ENCODE results near the gene HES6.

Gene HES6

DNA sequence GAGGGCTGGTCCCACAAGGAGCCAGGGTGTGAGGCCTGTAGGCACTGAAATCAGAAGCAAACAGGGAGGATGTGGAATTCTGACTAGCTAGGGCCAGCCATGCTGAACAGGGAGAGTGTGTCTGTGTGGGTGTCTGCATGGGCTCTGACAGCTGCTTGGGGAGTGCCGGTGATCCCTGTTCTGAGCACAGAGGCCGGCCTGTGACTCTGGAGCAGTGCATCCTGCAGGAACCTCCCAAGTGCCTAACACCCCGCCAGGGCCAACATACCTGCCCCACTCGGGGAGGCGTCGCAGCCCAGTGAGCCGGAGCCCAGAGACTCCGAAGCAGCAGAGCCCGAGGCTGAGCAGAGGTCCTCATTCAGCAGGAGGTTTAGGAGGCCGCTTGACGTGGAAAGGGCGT lies 11.5 kb upstream of the HES6 start:
- no peak for ATAC-seq (ENCODE audit: low read depth)

DNA sequence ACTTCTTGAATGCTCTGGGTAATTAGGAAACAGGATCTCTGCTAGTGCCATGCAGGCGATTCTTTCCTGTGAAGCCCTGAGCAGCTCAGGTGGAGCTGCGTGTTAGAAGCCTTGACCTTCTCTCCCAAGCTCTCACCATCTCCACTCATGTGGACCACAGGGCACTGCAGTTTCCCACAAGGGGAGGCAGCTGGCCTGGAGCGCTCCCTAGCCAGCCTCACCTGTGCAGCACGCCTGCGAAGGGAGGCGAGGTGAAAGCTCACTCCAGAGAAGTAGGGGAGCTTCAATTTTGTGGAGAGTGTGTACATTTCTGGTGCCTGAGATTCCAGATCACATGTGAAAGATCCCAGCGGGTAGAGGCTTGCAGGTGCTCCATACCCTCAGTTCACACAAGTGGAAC lies 11.1 kb upstream of the HES6 start:
- TF ChIP-seq, protein P1, sequence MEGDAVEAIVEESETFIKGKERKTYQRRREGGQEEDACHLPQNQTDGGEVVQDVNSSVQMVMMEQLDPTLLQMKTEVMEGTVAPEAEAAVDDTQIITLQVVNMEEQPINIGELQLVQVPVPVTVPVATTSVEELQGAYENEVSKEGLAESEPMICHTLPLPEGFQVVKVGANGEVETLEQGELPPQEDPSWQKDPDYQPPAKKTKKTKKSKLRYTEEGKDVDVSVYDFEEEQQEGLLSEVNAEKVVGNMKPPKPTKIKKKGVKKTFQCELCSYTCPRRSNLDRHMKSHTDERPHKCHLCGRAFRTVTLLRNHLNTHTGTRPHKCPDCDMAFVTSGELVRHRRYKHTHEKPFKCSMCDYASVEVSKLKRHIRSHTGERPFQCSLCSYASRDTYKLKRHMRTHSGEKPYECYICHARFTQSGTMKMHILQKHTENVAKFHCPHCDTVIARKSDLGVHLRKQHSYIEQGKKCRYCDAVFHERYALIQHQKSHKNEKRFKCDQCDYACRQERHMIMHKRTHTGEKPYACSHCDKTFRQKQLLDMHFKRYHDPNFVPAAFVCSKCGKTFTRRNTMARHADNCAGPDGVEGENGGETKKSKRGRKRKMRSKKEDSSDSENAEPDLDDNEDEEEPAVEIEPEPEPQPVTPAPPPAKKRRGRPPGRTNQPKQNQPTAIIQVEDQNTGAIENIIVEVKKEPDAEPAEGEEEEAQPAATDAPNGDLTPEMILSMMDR (IDR thresholded peaks at IDR 0.05; ENCODE audit: poor library complexity, severe bottlenecking), result no peak
- DNase-seq (ENCODE audit: low spot score) (no peak), ATAC-seq (ENCODE audit: low read depth) (no peak)
- H3K4me3 ChIP-seq (ENCODE audit: severe bottlenecking), result no peak overlapping the region
- H3K9me3 ChIP-seq (ENCODE audit: severe bottlenecking), result no peaks in the 10 kb centered on the region
- H3K36me3 ChIP-seq (ENCODE audit: low read depth), result peaks cover 29% of the 10 kb centered on the region
- H3K27ac ChIP-seq (ENCODE audit: poor library complexity, severe bottlenecking), result no peak overlapping the region
- H3K4me1 ChIP-seq (ENCODE audit: insufficient read depth, poor library complexity, severe bottlenecking), result no peaks in the 10 kb centered on the region
- H3K27me3 ChIP-seq (ENCODE audit: insufficient read depth, poor library complexity, severe bottlenecking), result no peaks in the 10 kb centered on the region

More for the DNA sequence above, 11.5 kb upstream of the HES6 start:
- no peak for DNase-seq (ENCODE audit: low spot score)
- Histone ChIP-seq H3K9me3 (ENCODE audit: severe bottlenecking) (no peaks in the 10 kb centered on the region), H3K36me3 (ENCODE audit: low read depth) (peaks cover 29% of the 10 kb centered on the region), H3K4me3 (ENCODE audit: severe bottlenecking) (no peak overlapping the region), H3K4me1 (ENCODE audit: insufficient read depth, poor library complexity, severe bottlenecking) (no peaks in the 10 kb centered on the region), H3K27ac (ENCODE audit: poor library complexity, severe bottlenecking) (no peak overlapping the region), H3K27me3 (ENCODE audit: insufficient read depth, poor library complexity, severe bottlenecking) (no peaks in the 10 kb centered on the region)
- TF ChIP-seq, protein P1 (IDR thresholded peaks at IDR 0.05; ENCODE audit: poor library complexity, severe bottlenecking), result no peak

DNA sequence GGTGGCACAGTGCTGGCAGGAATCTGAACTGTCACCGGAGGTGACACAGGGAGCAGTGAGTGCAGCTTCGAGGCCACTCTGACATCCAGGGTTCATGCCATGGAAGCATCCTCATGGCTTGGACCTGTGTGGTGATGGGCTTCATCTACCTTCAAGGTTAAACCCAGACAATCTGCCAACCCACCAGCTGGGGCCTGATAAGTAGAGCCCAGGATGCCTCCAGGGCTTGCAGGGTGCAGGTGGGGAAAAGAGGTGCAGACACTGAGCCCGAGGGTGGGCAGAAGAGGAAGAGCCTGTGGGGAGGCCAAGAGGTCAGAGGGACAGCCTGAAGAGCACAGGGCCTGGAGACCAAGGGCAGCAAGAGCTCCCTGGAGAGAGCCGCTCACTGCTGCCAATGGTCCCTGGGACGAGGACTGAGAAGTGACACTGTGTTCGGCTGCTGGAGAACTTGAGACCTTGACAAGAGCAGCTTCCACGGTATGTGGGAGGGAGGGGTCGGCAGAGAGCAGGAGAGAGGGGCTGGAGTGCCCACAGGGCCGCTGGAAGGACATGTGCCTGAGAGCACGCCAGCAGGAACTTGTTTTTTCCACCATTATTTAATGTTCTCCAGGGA lies 8.1 kb upstream of the HES6 start:
- no peak overlapping the region for H3K4me3 ChIP-seq (ENCODE audit: severe bottlenecking)
- ATAC-seq (ENCODE audit: low read depth) (no peak), DNase-seq (ENCODE audit: low spot score) (no peak)
- TF ChIP-seq, protein P1 (IDR thresholded peaks at IDR 0.05; ENCODE audit: poor library complexity, severe bottlenecking), result no peak
- no peaks in the 10 kb centered on the region for H3K27me3 ChIP-seq (ENCODE audit: insufficient read depth, poor library complexity, severe bottlenecking)
- H3K36me3 ChIP-seq (ENCODE audit: low read depth), result peaks cover 26% of the 10 kb centered on the region
- H3K9me3 ChIP-seq (ENCODE audit: severe bottlenecking), result no peaks in the 10 kb centered on the region
- H3K27ac ChIP-seq (ENCODE audit: poor library complexity, severe bottlenecking), result no peak overlapping the region
- no peaks in the 10 kb centered on the region for H3K4me1 ChIP-seq (ENCODE audit: insufficient read depth, poor library complexity, severe bottlenecking)

DNA sequence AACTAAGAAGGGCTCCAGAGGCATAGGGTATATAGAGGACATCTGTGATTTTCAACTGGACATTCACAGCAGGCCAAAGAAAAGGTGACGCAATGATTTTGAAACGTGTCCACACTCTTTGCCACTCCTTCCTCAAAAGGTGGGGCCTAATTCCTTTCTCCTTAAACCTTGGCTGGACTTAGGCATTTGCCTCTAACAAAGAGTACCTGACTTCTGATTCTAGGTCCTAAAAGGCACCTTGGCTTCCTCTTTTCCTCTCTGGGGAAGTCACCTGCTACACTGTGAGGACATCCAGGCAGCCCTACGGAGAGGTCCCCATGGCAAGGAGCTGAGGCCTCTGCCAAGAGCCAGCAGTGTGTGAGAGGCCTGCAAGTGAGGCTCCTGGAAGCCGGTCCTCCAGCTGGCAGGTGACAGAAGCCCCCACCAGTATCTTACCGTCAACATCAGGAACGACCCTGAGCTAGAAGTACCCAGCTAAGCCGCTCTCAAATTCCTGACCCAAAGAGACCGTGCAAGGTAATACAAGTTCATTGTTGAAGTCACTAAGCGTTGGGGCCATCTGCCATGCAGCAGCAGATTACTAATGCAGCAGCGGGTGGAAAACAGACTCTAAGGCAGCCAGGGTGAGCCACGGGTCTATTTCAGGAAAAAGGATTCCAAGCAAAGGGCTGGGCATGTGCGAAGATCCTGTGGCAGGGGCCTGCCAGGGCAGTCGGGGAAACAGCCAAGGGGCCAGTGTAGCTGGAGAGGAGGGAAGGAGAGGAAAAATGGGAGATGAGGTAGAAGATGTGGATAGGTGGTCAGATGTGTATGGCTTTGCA lies 7.4 kb upstream of the HES6 start:
- peaks cover 19% of the 10 kb centered on the region for H3K36me3 ChIP-seq (ENCODE audit: low read depth)
- no peak for DNase-seq (ENCODE audit: low spot score)

More for the DNA sequence above, 7.4 kb upstream of the HES6 start:
- Histone ChIP-seq H3K4me1 (ENCODE audit: insufficient read depth, poor library complexity, severe bottlenecking) (no peaks in the 10 kb centered on the region), H3K27me3 (ENCODE audit: insufficient read depth, poor library complexity, severe bottlenecking) (no peaks in the 10 kb centered on the region), H3K4me3 (ENCODE audit: severe bottlenecking) (no peak overlapping the region), H3K27ac (ENCODE audit: poor library complexity, severe bottlenecking) (no peak overlapping the region), H3K9me3 (ENCODE audit: severe bottlenecking) (no peaks in the 10 kb centered on the region)
- ATAC-seq (ENCODE audit: low read depth), result no peak; the same call in 2 of the 3 replicates
- TF ChIP-seq, protein P1 (IDR thresholded peaks at IDR 0.05; ENCODE audit: poor library complexity, severe bottlenecking), result no peak

Measured in RWPE2 (cell line).